ENCODE measurements around the gene CRYBG1.

- TF ChIP-seq MAFK (IDR thresholded peaks at IDR 0.05; ENCODE audit: partially characterized antibody) (no peak), SREBF2 (IDR thresholded peaks at IDR 0.05) (no peak), CTCF (IDR thresholded peaks at IDR 0.05) (no peak), BHLHE40 (IDR thresholded peaks at IDR 0.05; ENCODE audit: low read depth, low read length) (no peak), POLR2A (IDR thresholded peaks at IDR 0.05; ENCODE audit: low read length) (no peak), CHD4 (IDR thresholded peaks at IDR 0.05; ENCODE audit: borderline replicate concordance) (no peak), EP300 (IDR thresholded peaks at IDR 0.05) (no peak)
- TF ChIP-seq, protein P1, sequence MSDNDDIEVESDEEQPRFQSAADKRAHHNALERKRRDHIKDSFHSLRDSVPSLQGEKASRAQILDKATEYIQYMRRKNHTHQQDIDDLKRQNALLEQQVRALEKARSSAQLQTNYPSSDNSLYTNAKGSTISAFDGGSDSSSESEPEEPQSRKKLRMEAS (IDR thresholded peaks at IDR 0.05) = no peak
Observed at GRCh38 chr6:106426250-106426970, 65.9 kb downstream of the CRYBG1 start.

Data from A549 (cell line).